Astrocyte (in vitro differentiated cells and primary cell): ENCODE measurements around the gene ZNF549. TPM values are rescaled to one million over a fixed set of nuclear protein-coding genes. Genes with fewer than 3 reads are reported as not detected.

Experiments used
- DNase-seq: peaks from one replicate; pipeline ENCODE4 v3.0.0-alpha.2; 2010; ENCODE audit warnings: low read depth
- FAIRE-seq: peaks from 2 replicates; lab custom pipeline; 2011; peaks lifted over from hg19 to GRCh38; lab: Jason Lieb, UNC
- H2AFZ ChIP-seq: 2 replicates; pipeline ENCODE4 v1.6.0; 2012; ENCODE audit warnings: low read depth, low read length, inconsistent platforms
- H3K27ac ChIP-seq: 2 replicates; pipeline ENCODE4 v1.5.1; 2011; ENCODE audit warnings: low read depth, low read length, inconsistent platforms
- H3K27me3 ChIP-seq: 2 replicates; pipeline ENCODE4 v1.6.0; 2011; ENCODE audit warnings: low read length, inconsistent platforms; ENCODE audit not compliant: insufficient read depth
- H3K36me3 ChIP-seq: 2 replicates; pipeline ENCODE4 v1.5.1; 2011; ENCODE audit warnings: low read length, inconsistent platforms; ENCODE audit not compliant: insufficient read depth
- H3K4me1 ChIP-seq: 2 replicates; pipeline ENCODE4 v1.5.1; 2011; ENCODE audit warnings: low read length, inconsistent platforms; ENCODE audit not compliant: insufficient read depth
- H3K4me2 ChIP-seq: 2 replicates; pipeline ENCODE4 v1.6.0; 2012; ENCODE audit warnings: low read length, inconsistent platforms
- H3K4me3 ChIP-seq: 2 replicates; pipeline ENCODE4 v1.5.1; 2011; ENCODE audit warnings: low read depth, mild to moderate bottlenecking, low read length, inconsistent platforms; ENCODE audit not compliant: insufficient read depth
- H3K79me2 ChIP-seq: 2 replicates; pipeline ENCODE4 v1.6.0; 2012; ENCODE audit warnings: mild to moderate bottlenecking, low read length, inconsistent platforms; ENCODE audit not compliant: insufficient read depth
- H3K9ac ChIP-seq: 2 replicates; pipeline ENCODE4 v1.6.0; 2012; ENCODE audit warnings: mild to moderate bottlenecking, low read length, inconsistent platforms
- H3K9me3 ChIP-seq: 2 replicates; pipeline ENCODE4 v1.5.1; 2012; ENCODE audit warnings: low read depth, mild to moderate bottlenecking, low read length, inconsistent platforms; ENCODE audit not compliant: insufficient read depth
- H4K20me1 ChIP-seq: 2 replicates; pipeline ENCODE4 v1.6.0; 2012; ENCODE audit warnings: low read length, inconsistent platforms; ENCODE audit not compliant: insufficient read depth
- H3K27ac Mint-ChIP-seq: one replicate; pipeline ENCODE4 v1.8.0; 2021; ENCODE audit warnings: mild to moderate bottlenecking, mixed read lengths; ENCODE audit not compliant: unreplicated experiment
- H3K27me3 Mint-ChIP-seq: one replicate; pipeline ENCODE4 v1.8.0; 2021; ENCODE audit warnings: low read depth, mixed read lengths; ENCODE audit not compliant: unreplicated experiment
- H3K36me3 Mint-ChIP-seq: one replicate; pipeline ENCODE4 v1.8.0; 2021; ENCODE audit warnings: low read depth, mixed read lengths; ENCODE audit not compliant: unreplicated experiment
- H3K4me1 Mint-ChIP-seq: one replicate; pipeline ENCODE4 v1.8.0; 2021; ENCODE audit warnings: low read depth, mixed read lengths; ENCODE audit not compliant: unreplicated experiment
- H3K4me3 Mint-ChIP-seq: one replicate; pipeline ENCODE4 v1.8.0; 2021; ENCODE audit warnings: mild to moderate bottlenecking, moderate library complexity, mixed read lengths; ENCODE audit not compliant: unreplicated experiment
- H3K9me3 Mint-ChIP-seq: one replicate; pipeline ENCODE4 v1.8.0; 2021; ENCODE audit warnings: mild to moderate bottlenecking, mixed read lengths; ENCODE audit not compliant: unreplicated experiment
- EZH2 ChIP-seq: IDR thresholded peaks from 2 replicates; pipeline ENCODE4 v1.6.1; 2012; ENCODE audit warnings: mild to moderate bottlenecking, low read length, inconsistent platforms; ENCODE audit not compliant: insufficient read depth
- total RNA-seq: library from RNA; stranded (reverse); gene quantifications from 2 replicates; pipeline ENCODE4 v1.2.1, GENCODE V29; 2021
- TF ChIP-seq, protein P1 (sequence below): IDR thresholded peaks from 2 replicates; pipeline ENCODE4 v1.5.1; 2011; ENCODE audit warnings: low read depth, mild to moderate bottlenecking, inconsistent platforms, low read length, moderate library complexity; ENCODE audit not compliant: insufficient read depth

Gene ZNF549
- total RNA-seq, 1 donor from 2014 or later, result 7.3 TPM

DNA sequence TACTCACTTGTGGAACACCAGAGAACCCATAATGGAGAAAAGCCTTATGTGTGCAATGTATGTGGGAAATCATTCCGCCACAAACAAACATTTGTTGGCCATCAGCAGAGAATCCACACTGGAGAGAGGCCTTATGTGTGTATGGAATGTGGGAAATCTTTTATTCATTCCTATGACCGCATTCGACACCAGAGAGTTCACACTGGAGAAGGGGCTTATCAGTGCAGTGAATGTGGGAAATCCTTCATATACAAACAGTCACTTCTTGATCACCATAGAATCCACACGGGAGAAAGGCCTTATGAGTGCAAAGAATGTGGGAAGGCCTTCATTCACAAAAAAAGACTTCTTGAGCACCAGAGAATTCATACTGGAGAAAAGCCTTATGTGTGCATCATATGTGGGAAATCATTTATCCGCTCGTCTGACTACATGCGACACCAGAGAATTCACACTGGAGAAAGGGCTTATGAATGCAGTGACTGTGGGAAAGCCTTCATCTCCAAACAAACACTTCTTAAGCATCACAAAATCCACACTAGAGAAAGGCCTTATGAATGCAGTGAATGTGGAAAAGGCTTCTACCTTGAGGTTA is 10.9 kb downstream of the ZNF549 start:
- DNase-seq, result no peak
- Mint-ChIP-seq H3K9me3 (peaks cover 72% of the 10 kb centered on the region), H3K4me3 (no peak overlapping the region), H3K36me3 (peaks cover 97% of the 10 kb centered on the region), H3K4me1 (no peaks in the 10 kb centered on the region), H3K27me3 (no peaks in the 10 kb centered on the region), H3K27ac (no peak overlapping the region)
- H3K4me1 ChIP-seq, result no peaks in the 10 kb centered on the region
- no peak overlapping the region for H3K4me3 ChIP-seq
- TF ChIP-seq, protein P1, sequence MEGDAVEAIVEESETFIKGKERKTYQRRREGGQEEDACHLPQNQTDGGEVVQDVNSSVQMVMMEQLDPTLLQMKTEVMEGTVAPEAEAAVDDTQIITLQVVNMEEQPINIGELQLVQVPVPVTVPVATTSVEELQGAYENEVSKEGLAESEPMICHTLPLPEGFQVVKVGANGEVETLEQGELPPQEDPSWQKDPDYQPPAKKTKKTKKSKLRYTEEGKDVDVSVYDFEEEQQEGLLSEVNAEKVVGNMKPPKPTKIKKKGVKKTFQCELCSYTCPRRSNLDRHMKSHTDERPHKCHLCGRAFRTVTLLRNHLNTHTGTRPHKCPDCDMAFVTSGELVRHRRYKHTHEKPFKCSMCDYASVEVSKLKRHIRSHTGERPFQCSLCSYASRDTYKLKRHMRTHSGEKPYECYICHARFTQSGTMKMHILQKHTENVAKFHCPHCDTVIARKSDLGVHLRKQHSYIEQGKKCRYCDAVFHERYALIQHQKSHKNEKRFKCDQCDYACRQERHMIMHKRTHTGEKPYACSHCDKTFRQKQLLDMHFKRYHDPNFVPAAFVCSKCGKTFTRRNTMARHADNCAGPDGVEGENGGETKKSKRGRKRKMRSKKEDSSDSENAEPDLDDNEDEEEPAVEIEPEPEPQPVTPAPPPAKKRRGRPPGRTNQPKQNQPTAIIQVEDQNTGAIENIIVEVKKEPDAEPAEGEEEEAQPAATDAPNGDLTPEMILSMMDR, result no peak
- no peak for TF ChIP-seq EZH2
- H3K9me3 ChIP-seq, result peaks cover 78% of the 10 kb centered on the region
- no peak overlapping the region for H2AFZ ChIP-seq
- peaks cover 51% of the 10 kb centered on the region for H3K36me3 ChIP-seq
- H3K27me3 ChIP-seq, result no peaks in the 10 kb centered on the region
- H3K79me2 ChIP-seq, result peaks cover 3% of the 10 kb centered on the region
- no peaks in the 10 kb centered on the region for H4K20me1 ChIP-seq
- H3K4me2 ChIP-seq, result no peak overlapping the region
- no peak for FAIRE-seq
- H3K27ac ChIP-seq, result no peak overlapping the region
- H3K9ac ChIP-seq, result no peak overlapping the region

DNA sequence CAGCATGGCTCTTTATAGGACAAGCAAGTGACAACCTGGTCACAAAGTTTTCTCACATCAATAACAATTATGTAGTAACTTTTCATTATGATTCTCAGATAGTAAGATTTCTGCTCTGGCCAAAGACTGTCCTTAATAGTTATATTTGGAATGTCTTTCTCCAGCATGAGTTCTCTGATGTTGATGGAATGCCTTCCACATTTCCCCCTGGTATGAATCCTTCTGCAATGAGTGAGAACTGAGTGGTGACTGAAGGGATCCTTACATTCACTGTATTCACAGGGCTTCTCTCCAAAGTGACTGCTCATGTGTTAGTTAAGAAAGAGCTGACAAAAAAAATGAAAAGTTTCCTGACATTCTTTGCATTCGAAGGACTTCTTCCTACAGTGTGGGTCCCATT is 19.4 kb downstream of the ZNF549 start:
- Histone ChIP-seq H3K9me3 (peaks cover 70% of the 10 kb centered on the region), H3K27ac (no peak overlapping the region), H3K27me3 (no peaks in the 10 kb centered on the region), H3K4me1 (no peaks in the 10 kb centered on the region), H2AFZ (no peak overlapping the region), H3K79me2 (peaks cover 2% of the 10 kb centered on the region), H3K4me3 (no peak overlapping the region), H3K36me3 (peaks cover 70% of the 10 kb centered on the region), H3K4me2 (no peak overlapping the region), H4K20me1 (no peaks in the 10 kb centered on the region), H3K9ac (no peak overlapping the region)
- no peak for FAIRE-seq
- no peak for DNase-seq
- H3K36me3 Mint-ChIP-seq, result peaks cover 90% of the 10 kb centered on the region
- no peaks in the 10 kb centered on the region for H3K4me1 Mint-ChIP-seq
- H3K27ac Mint-ChIP-seq, result no peak overlapping the region
- no peaks in the 10 kb centered on the region for H3K27me3 Mint-ChIP-seq
- peaks cover 54% of the 10 kb centered on the region for H3K9me3 Mint-ChIP-seq
- TF ChIP-seq, protein P1, result no peak
- TF ChIP-seq EZH2, result no peak
- H3K4me3 Mint-ChIP-seq, result no peak overlapping the region

DNA sequence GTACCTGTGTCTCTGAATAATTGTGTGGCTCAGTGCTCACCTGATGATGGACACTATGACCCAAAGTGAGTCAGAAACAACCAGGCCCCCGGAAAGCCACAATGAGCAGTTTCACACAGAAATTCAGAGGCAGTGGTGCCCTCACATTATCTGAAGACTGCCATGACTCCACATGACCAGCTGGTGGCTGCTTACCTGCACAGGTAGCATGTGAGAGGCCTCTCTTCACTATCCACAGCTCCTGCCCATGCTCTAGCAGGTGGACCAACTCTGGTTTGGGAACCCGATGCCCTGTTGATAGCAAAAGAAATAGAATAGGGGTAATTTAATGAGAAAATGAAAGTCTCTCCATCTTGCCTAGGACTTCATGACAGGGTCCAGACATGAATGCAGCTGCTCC is 25.3 kb downstream of the ZNF549 start:
- H3K4me1 Mint-ChIP-seq, result no peaks in the 10 kb centered on the region
- no peak overlapping the region for H3K4me3 Mint-ChIP-seq
- H3K79me2 ChIP-seq, result no peaks in the 10 kb centered on the region
- H3K4me2 ChIP-seq, result no peak overlapping the region
- FAIRE-seq (no peak), DNase-seq (no peak)
- peaks cover 93% of the 10 kb centered on the region for H3K36me3 Mint-ChIP-seq
- no peak overlapping the region for H2AFZ ChIP-seq
- H4K20me1 ChIP-seq, result no peaks in the 10 kb centered on the region
- H3K27me3 ChIP-seq, result no peaks in the 10 kb centered on the region
- H3K36me3 ChIP-seq, result peaks cover 65% of the 10 kb centered on the region
- H3K9ac ChIP-seq, result no peak overlapping the region
- peaks cover 38% of the 10 kb centered on the region for H3K9me3 Mint-ChIP-seq
- no peaks in the 10 kb centered on the region for H3K4me1 ChIP-seq
- H3K4me3 ChIP-seq, result no peak overlapping the region
- H3K27ac ChIP-seq, result no peak overlapping the region
- no peak for TF ChIP-seq EZH2
- TF ChIP-seq, protein P1, result no peak
- H3K9me3 ChIP-seq, result peaks cover 61% of the 10 kb centered on the region
- H3K27ac Mint-ChIP-seq, result no peak overlapping the region
- H3K27me3 Mint-ChIP-seq, result no peaks in the 10 kb centered on the region
